ENCODE measurements around the gene NRCAM. TPM values are rescaled to one million over a fixed set of nuclear protein-coding genes. Genes with fewer than 3 reads are reported as not detected.

NRCAM gene
- total RNA-seq, result 0.33 and 0.62 TPM in 2 replicates

GRCh38 chr7:108455998-108456677 lies at the start of gene NRCAM:
TSS of gene NRCAM (minus strand) at chr7:108456436. CDS start at chr7:108240064, 216,372 bp downstream.

DNA sequence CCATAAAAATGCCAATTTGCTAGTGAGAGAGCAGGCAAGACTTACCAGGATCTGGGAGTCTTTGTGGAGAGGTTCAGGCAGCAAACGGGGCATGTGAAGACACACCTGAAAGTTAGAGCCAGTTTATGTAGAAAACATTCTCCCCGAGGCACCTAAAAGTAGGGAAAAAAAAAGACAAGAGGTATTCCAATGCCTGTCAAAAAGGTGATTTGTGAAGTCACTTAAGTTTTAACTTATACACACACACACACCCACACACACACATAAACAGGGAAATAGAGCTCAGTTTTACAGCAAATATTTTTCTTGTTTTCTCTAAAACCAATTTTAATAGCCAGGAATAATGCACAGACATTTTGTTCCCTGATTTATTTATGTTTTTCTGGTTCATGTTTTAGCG lies 326.0 kb downstream of the NRCAM start, which contains the start of gene LAMB4:
TSS of gene LAMB4 (minus strand) at position 101 of the 400 bp plus-strand sequence. CDS start 7,197 bp downstream, outside the sequence.

Other genes with a start within 250 kb of the NRCAM start
- gene PNPLA8, start 69.7 kb upstream of the NRCAM start, total RNA-seq, result 41.9 and 44.7 TPM in 2 replicates
- gene THAP5, start 113.3 kb upstream of the NRCAM start, total RNA-seq, result 29.5 and 30.7 TPM in 2 replicates
- gene DNAJB9, start 113.4 kb upstream of the NRCAM start, total RNA-seq, result 40.3 and 168 TPM in 2 replicates